ENCODE measurements around the gene GRN. TPM values are rescaled to one million over a fixed set of nuclear protein-coding genes. Genes with fewer than 3 reads are reported as not detected.

The GRN gene
- polyA plus RNA-seq, 12 donors: 147 to 278 (median 178) TPM; not detected in 1

DNA sequence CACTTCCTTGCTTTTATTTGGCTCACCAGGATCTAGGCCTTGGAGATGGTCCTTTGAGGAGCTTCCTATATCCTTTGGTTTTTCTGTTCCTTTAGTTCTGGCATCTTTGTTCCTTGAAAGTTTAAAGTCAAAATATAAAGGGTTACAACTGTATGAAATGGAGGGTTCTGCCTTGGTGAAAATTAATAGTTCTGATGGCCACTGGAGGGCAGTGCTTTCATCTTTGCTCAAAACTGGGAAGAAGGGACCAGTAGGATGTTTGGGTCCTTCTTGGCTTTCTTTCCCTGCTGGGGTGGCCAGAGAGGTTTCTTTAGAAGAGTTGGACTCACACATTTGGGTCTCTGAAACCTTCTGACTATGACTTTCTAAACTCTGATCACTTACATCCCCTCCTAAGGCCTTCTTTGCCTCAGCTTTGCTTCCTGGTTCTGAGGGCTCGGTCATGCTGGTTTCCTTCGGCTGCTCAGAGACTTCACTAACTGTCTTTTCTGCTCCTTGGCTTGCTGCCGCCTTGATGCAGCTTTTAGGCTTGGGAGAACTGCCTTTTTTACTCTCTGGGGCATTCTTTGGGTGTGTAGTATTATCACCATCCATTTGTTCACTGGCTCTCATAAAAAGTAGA is 55.2 kb downstream of the GRN start:
- no peak for DNase-seq

Other genes starting within 250 kb of the GRN start
- gene HDAC5, start 221.7 kb upstream of the GRN start, polyA plus RNA-seq (ENCODE audit: insufficient read length in 12 of 12): 10 to 100 TPM in 11 of 12 donors, not detected in 1; 42.1 to 70.6 (median 50.0) TPM
- gene HROB, start 203.4 kb upstream of the GRN start, polyA plus RNA-seq (ENCODE audit: insufficient read length in 12 of 12): 1 to 10 TPM in 10 of 12 donors, not detected in 2; 1.6 to 4.3 (median 2.7) TPM
- 10 to 100 TPM in 6 of 12 donors, 1 to 10 TPM in 4, not detected in 2; 6.3 to 21.7 (median 13.2) TPM for gene ASB16, start 174.6 kb upstream of the GRN start, polyA plus RNA-seq (ENCODE audit: insufficient read length in 12 of 12)
- 10 to 100 TPM in 11 of 12 donors, not detected in 1; 32.6 to 63.8 (median 45.1) TPM for gene TMUB2, start 158.3 kb upstream of the GRN start, polyA plus RNA-seq (ENCODE audit: insufficient read length in 12 of 12)
- 10 to 100 TPM in 11 of 12 donors, not detected in 1; 36.3 to 63.7 (median 49.6) TPM for gene ATXN7L3, start 145.4 kb upstream of the GRN start, polyA plus RNA-seq (ENCODE audit: insufficient read length in 12 of 12)
- 100 to 1,000 TPM in 1 of 12 donors, 10 to 100 TPM in 10, not detected in 1; 54.5 to 112 (median 71.6) TPM for gene UBTF, start 125.6 kb upstream of the GRN start, polyA plus RNA-seq (ENCODE audit: insufficient read length in 12 of 12)
- 10 to 100 TPM in 5 of 12 donors, 1 to 10 TPM in 6, not detected in 1; 3.7 to 36.3 (median 7.8) TPM for gene SLC4A1, start 77.2 kb upstream of the GRN start, polyA plus RNA-seq (ENCODE audit: insufficient read length in 12 of 12)
- 10 to 100 TPM in 1 of 12 donors, 1 to 10 TPM in 5, under 1 TPM in 4, not detected in 2; 0.72 to 14.2 (median 1.7) TPM for gene RUNDC3A, start 36.7 kb upstream of the GRN start, polyA plus RNA-seq (ENCODE audit: insufficient read length in 12 of 12)
- gene SLC25A39, start 20.5 kb upstream of the GRN start, polyA plus RNA-seq (ENCODE audit: insufficient read length in 12 of 12): 100 to 1,000 TPM in 1 of 12 donors, 10 to 100 TPM in 10, not detected in 1; 37.8 to 110 (median 57.4) TPM
- 100 to 1,000 TPM in 1 of 12 donors, 10 to 100 TPM in 10, not detected in 1; 34.7 to 120 (median 69.4) TPM for gene FAM171A2, start 18.6 kb downstream of the GRN start, polyA plus RNA-seq (ENCODE audit: insufficient read length in 12 of 12)
- gene ITGA2B, start 44.3 kb downstream of the GRN start, polyA plus RNA-seq (ENCODE audit: insufficient read length in 12 of 12): 1 to 10 TPM in 10 of 12 donors, not detected in 2; 1.2 to 3.0 (median 2.5) TPM
- gene GPATCH8, start 158.1 kb downstream of the GRN start, polyA plus RNA-seq (ENCODE audit: insufficient read length in 12 of 12): 10 to 100 TPM in 11 of 12 donors, not detected in 1; 24.6 to 49.4 (median 34.6) TPM
- gene FZD2, start 212.2 kb downstream of the GRN start, polyA plus RNA-seq (ENCODE audit: insufficient read length in 12 of 12): 10 to 100 TPM in 11 of 12 donors, not detected in 1; 10.2 to 19.2 (median 14.8) TPM

Measured in muscle of arm (tissue), 12 donors.